ENCODE data around the gene PPIL3.
A peak's percentile ranks its signal among the peaks of the same experiment; 100 is the strongest.
"Not testable (repeated sequence)": the region's sequence is repeated elsewhere in the genome, so short reads cannot be mapped to it uniquely, and the experiment has no call there.

PPIL3 gene
- total RNA-seq, result 16.6 to 16.8 reads per million in 2 experiments

DNA sequence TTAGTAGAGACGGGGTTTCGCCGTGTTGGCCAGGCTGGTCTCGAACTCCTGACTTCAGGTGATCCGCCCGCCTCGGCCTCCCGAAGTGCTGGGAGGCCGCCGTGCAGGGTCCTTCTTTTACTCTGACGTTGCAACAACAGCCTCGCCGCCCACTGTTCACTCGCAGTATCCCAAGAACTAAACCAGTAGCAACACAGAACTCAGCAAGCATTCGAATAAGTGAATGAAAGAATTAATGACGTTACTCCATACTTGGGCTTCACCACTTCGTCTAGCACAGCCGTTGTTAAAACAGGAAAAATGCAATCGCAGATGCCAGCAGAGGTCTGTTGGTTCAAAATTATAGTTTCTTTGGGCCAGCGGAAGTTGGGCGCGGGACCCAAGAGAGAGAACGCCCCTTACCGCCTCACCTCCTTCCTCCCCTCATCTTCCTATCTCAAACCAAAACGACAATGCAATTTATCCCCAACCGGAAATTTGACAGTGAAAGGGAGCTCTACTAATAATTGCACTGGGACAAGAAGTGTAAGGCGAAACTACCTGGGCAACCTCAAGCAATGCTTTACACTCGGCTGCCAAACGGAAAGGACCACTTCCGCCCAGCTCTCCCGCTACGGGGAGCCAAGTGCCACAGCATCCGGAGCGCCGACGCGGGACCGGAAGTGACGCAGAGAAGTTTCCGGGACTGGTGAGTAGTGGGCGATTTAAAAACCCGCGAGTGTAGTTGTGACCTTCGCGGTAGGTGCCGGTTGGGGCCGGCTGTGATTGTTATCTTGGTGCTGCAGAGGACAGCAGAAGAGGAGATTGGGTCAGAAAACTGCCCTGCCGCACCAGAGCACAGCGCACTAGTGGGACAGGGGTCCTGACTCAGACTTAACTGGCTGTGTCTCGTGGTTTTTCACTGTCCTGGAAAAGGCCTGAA is at the start of gene PPIL3, which contains the start of gene NIF3L1:
TSS of gene PPIL3 (minus strand) at position 374 of the 922 bp plus-strand sequence. CDS start 1,462 bp downstream, outside the sequence.
TSS of gene NIF3L1 (plus strand) at position 668 of the 922 bp plus-strand sequence. CDS start 2,573 bp downstream, outside the sequence.
- DNase-seq (ENCODE audit: low read depth), result peak; percentile 93

DNA sequence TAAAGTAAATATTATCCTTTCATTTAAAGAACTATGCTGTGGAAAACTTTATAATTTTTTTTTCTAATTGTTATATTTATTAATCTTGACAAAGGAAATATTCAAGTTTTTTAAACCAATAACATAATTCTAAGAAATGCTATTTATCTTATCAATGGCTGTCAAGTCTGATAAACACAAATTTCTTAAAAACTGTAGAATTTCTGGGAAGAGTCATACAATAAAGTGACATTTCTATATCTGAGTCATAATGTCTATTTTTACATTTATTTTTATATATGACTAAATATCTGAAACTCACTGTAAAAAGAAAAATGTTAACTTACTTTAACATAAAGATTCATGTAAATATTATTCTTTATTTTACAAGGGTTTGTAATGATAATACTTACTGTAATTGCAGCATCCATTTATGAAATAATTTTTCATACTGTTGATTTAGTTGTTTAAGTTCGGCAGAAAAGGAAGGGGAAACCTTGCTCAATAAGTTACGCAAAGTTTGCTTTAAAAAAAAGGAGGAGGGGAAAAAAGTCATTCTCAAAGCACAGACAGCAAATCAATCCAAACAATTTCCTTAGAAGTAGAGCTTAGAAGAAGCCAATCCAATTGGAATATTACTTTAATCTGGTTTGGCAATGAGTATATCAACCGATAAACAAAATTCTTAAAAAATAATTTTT is 42.2 kb upstream of the PPIL3 start:
- DNase-seq (ENCODE audit: low read depth), result no peak

DNA sequence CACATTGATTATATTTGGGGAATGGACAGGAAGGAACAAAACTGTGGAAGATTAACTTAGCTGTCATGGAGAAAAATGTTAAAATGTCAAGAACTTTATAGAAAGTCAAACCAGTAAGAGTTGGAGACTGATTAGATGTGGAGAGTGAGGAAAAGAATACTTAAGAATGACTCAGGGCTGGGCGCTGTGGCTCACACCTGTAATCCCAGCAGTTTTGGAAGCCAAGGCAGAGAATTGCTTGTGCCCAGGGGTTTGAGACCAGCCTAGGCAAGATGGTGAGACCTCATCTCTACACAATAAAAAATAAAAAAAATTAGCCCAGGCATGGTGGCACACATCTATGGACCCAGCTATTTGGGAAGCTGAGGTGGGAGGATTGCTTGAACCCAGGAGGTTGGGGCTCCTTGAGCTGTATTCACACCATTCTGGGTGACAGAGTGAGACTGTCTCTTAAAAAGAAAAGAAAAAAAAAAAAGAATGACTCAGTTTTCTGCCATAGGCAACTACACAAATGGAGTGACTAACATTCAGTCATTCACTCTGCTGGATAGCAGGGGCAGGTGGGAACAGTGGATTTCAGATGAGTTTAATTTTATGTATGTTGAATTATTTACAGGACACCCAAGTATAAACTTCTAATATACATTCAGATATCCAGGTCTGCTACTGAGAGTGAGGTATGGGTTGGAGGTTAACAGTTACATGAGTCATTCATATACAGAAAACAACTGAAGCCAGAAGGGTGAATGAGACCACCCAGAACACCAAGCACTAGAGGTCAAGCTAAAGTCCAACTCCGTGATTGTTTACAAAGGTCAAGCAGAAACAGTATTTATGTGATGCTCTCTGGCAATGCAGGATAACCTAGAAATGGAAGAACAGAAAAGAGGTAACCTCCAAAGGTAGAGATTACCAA is 40.7 kb upstream of the PPIL3 start:
- no peak for DNase-seq (ENCODE audit: low read depth)

DNA sequence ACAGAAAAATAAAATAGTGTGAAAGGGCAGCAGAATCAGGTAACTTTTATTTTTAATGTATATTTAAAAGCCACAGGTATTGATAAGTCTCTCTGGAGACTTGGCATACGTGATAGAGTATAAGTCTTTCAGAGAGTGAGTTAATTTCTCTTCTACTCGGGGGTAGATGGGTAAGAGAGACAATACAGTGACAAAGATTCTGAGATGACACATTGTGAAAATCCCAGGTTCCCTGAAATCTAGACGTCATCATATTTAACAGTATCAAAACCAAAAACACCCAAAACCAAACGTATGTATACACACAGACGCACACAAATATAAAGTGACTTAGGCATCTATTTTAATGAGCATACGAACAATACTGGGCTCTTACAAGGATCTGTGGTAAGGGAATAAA is 33.6 kb upstream of the PPIL3 start:
- no peak for DNase-seq (ENCODE audit: low read depth)

DNA sequence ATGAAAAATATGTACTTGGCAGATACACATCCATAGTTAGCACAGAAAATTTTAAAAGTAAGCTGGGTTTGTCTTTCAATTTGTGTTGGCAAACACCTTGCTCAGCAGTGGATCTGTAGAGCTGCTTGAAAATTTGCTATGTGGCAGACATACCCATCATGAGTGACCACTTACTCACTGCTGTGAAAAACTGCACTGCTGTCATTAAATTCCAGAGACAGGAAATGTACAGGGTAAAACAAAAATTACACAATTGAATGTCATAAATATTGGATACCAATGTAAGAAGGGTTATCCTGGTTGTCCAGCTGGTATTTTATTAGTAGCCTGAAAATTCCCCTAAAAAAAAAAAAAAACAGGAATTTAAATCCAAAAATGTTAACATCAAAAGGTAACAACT is 24.8 kb upstream of the PPIL3 start:
- DNase-seq (ENCODE audit: low read depth), result no peak

DNA sequence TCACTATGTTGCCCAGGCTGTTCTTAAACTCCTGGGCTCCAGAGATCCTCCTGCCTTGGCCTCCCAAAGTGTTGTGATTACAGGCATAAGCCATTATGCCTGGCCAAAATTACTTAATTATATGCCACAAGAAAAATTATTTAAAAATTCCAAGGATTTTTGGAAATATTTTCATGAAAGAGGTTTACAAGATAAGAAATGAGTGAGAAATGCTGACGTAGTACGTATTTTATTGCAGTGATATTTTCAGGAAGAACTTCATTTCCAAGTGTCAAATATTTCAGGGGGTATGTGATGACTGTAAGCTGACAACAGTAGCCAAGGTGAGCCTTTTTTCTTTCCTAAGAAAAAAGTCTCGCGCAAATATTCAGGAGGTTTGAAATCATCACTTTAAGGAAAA is 21.1 kb upstream of the PPIL3 start:
- DNase-seq (ENCODE audit: low read depth), result no peak

DNA sequence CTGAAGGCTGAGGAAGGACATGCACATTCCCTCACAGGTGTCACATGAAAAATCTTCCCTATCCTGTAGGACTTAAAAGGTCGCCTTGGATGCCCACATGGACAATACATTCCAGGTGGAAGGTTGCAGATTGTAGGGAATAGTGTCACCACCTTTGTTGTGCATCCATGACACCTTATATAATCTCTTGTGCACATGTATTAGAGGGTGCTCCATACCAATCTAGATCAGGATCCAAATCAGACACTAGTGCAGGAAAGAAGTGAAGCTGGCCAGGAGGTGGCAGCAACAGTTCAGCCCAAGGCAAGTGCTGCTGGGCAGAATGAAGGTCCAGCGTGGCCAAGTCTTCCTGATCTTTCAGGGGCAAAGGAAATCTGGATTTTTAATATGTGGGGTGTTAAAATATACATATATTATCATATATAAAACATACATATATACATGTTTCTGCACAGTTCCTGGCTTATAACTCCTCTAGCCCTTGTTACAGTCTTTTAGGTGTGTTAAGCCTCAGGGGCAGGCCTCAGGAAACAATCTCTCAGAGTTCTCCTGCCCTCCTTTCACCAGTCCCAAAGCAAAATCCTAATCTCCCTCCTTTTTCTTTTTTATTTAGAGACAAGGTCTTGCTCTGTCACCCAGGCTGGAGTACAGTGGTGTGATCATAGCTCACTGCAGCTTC is 16.9 kb upstream of the PPIL3 start:
- no peak for DNase-seq (ENCODE audit: low read depth)

DNA sequence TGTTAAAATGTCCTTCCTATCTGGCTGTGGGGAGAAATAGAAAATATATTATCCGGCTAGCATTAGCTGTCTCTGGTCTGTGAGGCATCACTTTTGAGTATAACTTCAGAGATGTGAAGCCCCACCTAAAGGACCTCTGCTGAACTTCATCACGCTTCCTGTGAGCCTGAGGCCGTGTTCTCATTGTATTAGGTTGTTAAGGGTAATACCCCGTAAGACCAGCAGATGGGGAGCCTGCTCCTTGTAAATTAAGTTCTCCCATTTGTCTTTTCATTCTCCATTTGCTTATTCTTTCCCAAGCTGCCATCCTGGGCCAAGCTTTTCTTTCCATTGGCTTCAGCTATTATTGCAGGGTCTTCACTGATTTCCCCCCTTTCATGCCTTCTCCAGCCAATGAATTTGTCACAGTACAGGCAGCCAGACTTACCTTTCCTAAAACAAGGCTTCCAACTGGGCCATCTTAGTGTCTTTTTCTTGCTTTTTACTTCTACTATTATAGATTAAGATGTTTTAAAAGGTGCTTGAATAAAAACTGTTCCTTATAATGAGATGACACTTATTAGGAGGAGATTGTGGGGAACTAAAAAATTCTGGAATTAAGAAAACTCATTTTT is 12.7 kb upstream of the PPIL3 start:
- DNase-seq (ENCODE audit: low read depth), result peak; percentile 64

DNA sequence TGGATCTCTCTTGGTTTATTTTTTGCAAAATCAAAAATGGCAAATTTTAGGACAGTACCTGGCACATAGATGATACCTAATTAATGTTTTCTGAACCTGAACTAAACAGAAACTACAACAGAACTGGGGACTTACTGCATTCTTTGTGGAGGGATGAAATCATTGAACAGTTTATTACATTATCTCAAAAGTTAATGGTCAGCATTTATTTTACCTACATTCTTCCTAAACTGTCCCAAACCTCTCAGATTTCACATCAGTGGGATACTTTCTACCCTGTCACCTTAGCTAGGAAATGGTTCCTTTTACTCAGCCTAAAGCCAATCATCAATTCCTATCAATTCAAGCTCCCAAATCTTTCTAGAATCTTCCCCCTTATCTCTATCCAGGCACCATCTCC is 10.6 kb upstream of the PPIL3 start:
- no peak for DNase-seq (ENCODE audit: low read depth)

DNA sequence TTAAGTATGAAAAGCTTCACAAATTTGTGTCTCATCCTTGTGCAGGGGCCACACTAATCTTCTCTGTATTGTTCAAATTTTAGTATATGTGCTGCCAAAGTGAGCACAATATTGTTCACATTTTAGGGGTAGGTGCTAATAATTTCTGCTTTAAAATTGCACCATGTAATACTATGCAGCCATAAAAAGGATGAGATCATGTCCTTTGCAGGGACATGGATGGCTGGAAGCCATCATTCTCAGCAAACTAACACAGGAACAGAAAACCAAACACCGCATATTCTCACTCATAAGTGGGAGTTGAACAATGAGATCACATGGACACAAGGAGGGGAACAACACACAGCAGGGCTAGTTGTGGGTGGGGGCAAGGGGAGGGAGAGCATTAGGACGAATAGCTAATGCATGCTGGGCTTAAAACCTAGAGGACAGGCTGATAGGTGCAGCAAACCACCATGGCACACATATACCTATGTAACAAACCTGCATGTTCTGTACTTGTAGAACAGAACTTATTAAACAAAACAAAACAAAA is 7.1 kb downstream of the PPIL3 start:
- not testable (repeated sequence) for DNase-seq (ENCODE audit: low read depth)

DNA sequence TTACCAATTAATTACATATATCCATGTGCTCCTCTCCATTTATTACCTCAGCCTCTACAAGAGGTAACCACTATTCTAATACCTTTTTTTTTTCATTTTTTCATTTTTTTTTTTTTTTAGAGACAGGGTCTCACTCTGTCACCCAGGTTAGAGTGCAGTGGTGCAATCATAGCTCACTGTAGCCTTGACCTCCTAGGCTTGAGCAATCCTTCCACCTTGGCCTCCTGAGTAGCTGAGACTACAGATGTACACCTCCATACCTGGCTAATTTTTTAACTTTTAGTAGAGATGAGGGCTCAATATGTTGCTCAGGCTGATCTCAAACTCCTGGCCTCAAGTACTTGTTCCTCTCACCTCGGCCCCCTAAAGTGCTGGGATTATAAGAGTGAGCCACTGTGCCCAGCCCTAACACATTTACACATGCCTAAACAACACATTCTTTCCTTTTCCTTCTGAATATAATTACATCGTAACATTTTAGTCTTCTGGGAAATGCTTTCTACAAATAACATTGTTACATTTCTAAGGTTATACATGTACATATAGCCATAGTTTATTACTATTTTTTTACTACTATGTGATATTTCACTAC is 10.5 kb downstream of the PPIL3 start:
- no peak for DNase-seq (ENCODE audit: low read depth)

DNA sequence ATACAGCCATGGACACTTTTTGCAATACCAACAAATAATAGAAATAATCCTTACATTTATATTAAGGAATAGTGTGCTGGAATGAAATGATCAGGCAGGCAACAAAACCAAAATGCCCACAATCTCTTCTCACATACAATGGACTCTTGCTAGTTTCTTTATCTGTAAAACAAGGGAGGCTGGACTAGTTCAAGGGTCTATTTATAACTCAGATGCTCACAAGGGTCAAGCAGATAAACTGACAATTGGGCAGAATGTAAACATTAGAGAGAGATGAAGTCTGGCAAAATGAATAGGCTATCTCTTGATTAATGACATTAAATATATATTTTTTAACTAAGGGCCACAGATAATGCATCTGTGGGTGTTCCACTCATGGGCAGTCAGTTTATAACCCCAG is 11.4 kb downstream of the PPIL3 start:
- DNase-seq (ENCODE audit: low read depth), result no peak

DNA sequence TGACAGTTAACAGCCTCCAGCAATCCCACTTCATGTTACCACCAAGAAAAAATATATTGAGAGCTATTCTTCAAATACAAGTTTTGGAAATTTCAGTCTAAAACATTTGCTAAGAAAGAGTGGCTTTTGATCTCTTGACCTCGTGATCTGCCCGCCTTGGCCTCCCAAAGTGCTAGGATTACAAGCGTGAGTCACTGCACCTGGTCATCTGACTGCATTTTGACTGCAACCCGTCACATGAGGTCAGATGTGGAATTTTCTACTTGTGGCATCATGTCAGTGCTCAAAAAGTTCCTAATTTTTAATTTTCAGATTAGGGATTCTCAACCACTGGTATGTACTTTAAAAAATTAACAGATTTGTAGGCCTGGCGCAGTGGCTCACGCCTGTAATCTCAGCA is 15.3 kb downstream of the PPIL3 start:
- DNase-seq (ENCODE audit: low read depth), result no peak

DNA sequence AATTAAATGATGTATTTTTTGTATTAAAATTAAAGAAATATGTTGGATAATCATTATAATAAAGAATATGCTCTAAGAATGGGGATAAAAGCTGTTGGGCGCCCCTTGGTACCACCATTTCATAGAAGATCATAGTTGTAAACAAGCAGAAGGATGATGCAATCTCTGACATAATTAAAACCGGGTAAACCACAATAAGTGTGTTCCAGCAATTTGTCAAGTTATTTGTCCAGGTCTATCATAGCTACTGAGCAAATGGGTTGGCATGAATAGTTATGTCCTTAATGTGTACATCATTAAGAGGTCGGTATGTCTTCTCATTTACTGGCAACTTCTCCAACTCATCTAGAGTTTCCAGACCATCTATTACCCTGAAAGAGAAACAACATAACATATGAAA is 17.7 kb downstream of the PPIL3 start:
- no peak for DNase-seq (ENCODE audit: low read depth)

DNA sequence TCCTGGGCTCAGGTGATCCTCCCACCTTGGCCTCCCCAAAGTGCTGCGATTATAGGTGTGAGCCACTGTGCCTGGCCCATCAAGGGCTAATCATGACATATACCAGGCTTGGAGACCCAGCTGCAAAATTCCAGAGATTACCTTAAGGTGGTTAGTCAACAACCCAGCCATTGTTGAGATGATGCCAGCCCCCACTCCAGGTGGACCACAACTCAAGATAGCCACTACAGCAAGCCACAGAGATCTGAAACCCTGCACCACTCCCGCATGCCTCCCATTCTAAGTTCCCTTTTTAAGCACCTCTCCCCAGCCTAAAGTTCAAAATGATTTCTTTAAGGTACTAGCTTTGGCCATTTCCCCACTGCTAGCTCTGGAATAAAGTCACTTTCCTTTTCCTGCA is 19.9 kb downstream of the PPIL3 start:
- DNase-seq (ENCODE audit: low read depth), result no peak

DNA sequence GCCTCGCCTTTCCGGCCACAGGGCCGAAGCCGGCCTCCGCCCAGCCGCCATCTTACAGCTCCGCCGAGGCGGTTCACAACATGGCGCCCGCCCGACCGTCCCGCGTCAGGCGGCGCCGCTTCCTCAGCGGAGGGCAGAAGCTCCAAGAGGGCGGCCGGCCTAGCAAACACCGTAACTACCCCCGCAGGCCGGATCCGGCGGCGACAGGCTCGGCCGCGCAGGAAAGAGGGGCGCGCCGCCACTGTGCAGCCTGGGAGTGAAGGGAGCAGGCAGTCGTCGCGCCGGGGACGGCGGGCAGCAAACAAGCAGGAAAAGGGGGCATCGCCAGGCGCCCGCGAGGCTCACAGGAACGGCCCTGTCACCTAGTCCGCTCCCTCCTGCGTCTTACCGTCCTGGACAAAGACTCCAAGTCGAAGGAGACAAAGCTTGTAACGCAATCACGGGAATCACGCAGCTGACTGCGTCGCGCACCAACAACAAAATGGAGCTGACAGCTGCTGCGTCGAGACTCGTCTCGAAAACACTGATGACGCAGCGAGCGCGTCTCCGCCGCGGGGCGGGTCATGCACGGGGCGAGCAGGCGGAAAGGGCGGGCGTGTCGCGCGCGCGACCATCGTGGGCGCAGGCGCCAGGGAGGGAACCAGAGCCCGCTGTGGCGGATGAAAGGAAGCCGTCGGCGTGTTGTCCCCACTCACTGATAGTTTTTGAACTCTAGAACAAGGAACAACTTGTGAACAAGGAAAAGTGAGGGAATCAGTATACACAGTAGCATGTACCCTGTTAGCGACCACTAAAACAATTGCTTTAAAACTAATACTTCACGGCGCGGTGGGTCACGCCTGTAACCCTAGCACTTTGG is 24.5 kb downstream of the PPIL3 start, which contains the start of gene CLK1:
TSS of gene CLK1 (minus strand) at position 483 of the 859 bp plus-strand sequence. CDS start 2,796 bp downstream, outside the sequence.
- peak; percentile 96 for DNase-seq (ENCODE audit: low read depth)

DNA sequence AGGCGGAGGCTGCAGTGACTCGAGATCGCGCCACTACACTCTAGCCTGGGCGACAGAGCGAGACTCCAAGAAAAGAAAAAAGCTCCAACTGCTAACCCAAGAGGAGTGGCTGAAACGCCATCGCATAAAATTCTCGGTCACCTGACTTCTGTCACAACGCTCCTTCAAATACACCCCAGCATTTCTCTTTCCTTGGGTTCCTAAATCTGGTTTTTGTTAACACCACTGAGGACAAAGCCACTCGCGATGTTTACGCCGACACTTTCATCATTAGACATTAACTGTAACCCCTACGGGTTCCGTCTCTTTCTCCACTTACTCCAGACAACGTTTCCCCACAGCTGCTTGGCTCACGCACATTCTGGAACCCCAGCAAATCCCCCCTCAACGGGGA is 25.1 kb downstream of the PPIL3 start:
- no peak for DNase-seq (ENCODE audit: low read depth)

DNA sequence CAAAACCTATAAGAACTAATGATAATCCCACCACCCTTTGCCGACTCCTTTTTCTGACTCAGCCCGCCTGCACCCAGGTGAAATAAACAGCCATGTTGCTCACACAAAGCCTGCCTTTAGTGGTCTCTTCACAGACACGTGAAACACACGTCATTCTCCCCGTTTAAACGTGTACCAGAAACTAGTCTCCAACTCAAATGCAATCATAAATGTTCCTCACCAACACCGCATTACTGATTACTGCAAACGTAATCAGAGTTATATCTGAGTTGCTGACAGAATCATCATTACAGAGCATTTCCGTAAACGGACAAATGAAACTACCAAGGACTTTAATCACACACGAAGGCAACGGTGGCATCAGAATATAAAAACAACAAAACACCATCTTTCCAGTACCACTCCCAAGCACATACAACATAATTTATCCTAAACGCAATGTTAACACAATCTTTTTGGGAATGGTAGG is 26.3 kb downstream of the PPIL3 start:
- peak; percentile 61 for DNase-seq (ENCODE audit: low read depth)

DNA sequence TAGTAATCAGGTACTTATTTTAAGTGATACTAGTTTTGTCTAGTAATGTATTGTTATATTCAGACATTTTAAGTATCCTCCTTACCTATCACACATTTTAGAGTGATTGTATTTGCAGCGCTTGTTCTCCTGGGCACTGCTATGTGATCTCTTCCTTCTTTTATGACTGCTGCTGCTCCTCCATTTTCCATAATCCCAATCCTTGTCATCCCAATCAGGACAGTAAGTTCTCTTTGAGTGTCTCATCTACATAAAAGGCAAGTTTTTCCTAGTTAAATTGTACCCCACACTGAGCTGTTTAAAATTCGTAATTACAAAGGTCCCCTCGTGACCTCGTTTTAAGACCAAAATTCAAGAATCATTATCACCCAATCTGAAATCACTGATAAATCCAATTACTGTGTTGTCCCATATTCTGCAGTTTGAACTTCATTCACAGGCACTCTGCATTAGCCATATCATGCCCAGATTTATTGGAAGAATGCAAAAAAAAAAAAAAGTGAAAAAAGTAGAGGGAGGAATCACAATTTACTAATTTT is 27.2 kb downstream of the PPIL3 start:
- no peak for DNase-seq (ENCODE audit: low read depth)

Measured in T follicular helper cell (primary cell).